Tibial artery (tissue), 4 donors: Measurements from ENCODE around the gene PDE11A.

Source experiments
- DNase-seq, 2 donors: peaks; one replicate each; pipeline ENCODE4 v3.0.0-alpha.2; 2019
- H3K27ac ChIP-seq, 2 donors: fragments of 200-600 bp; sonication (generic) in 1 of 2; 1 replicate in 1 of 2; 2 replicates in 1 of 2; pipeline ENCODE4 v1.5.1; 2018 to 2019; ENCODE audit warnings: mild to moderate bottlenecking in 1 of 2
- H3K27me3 ChIP-seq, 2 donors: fragments of 200-600 bp; sonication (generic) in 1 of 2; one replicate each; pipeline versions ENCODE4 v1.5.1 to v1.6.0; 2016 to 2019
- H3K36me3 ChIP-seq, 3 donors: fragments of 200-600 bp; sonication (generic) in 2 of 3; one replicate each; pipeline ENCODE4 v1.5.1; 2016 to 2019; ENCODE audit warnings: mild to moderate bottlenecking in 2 of 3
- H3K4me1 ChIP-seq, 4 donors: fragments of 200-600 bp; sonication (generic) in 2 of 4; 1 replicate in 3 of 4; 2 replicates in 1 of 4; pipeline ENCODE4 v1.5.1; 2016 to 2019
- H3K4me3 ChIP-seq, 2 donors: fragments of 200-600 bp; sonication (generic) in 1 of 2; 1 replicate in 1 of 2; 2 replicates in 1 of 2; pipeline ENCODE4 v1.5.1; 2018 to 2019; ENCODE audit warnings: mild to moderate bottlenecking in 2 of 2
- H3K9me3 ChIP-seq, 3 donors: fragments of 200-600 bp; sonication (generic) in 1 of 3; one replicate each; pipeline ENCODE4 v1.5.1; 2016 to 2019
- intact Hi-C: fragments of 100-400 bp; cut with DNase I; formaldehyde crosslinking; loops from one replicate; pipeline ENCODE4 v1.15.0; 2023; ENCODE audit warnings: low total_unique reads
- TF ChIP-seq, protein P1 (sequence below), 2 experiments: fragments of 200-600 bp in 1 of 2; fragments of 450-650 bp in 1 of 2; IDR thresholded peaks; one replicate each; pipeline ENCODE4 v1.5.1; 2017 to 2019; ENCODE audit warnings: antibody characterized with exemption in 2 of 2, mild to moderate bottlenecking in 1 of 2, moderate library complexity in 1 of 2

PDE11A gene

DNA sequence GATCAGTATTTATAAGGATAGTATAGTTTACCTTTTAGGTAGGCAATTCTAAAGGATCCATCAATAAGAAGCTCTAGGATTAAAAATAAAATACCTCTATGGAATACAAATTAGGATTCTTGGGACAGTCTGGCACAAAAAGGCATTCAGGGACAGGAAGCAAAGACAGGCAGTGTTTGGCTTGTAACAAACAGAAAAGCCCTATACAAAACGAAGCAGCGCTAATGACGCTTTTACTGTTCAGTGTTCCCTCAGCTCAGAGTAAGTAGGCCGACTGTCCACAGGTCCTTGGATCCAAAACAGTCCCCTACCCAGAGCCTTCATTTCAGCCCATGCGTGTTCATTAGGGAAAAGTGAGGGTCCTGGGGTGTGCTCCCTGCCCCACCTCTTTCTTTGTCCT is 443.7 kb downstream of the PDE11A start:
- TF ChIP-seq, protein P1, sequence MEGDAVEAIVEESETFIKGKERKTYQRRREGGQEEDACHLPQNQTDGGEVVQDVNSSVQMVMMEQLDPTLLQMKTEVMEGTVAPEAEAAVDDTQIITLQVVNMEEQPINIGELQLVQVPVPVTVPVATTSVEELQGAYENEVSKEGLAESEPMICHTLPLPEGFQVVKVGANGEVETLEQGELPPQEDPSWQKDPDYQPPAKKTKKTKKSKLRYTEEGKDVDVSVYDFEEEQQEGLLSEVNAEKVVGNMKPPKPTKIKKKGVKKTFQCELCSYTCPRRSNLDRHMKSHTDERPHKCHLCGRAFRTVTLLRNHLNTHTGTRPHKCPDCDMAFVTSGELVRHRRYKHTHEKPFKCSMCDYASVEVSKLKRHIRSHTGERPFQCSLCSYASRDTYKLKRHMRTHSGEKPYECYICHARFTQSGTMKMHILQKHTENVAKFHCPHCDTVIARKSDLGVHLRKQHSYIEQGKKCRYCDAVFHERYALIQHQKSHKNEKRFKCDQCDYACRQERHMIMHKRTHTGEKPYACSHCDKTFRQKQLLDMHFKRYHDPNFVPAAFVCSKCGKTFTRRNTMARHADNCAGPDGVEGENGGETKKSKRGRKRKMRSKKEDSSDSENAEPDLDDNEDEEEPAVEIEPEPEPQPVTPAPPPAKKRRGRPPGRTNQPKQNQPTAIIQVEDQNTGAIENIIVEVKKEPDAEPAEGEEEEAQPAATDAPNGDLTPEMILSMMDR (IDR thresholded peaks at IDR 0.05) = no peak
- no peaks in the 10 kb centered on the region for H3K4me1 ChIP-seq
- no peaks in the 10 kb centered on the region for H3K36me3 ChIP-seq
- H3K27me3 ChIP-seq = peaks cover 0 to 4% of the 10 kb centered on the region in 2 donors
- no peaks in the 10 kb centered on the region for H3K9me3 ChIP-seq
- no peak overlapping the region for H3K4me3 ChIP-seq
- H3K27ac ChIP-seq = no peak overlapping the region
- DNase-seq = no peak
- intact Hi-C loops = no loop called here

DNA sequence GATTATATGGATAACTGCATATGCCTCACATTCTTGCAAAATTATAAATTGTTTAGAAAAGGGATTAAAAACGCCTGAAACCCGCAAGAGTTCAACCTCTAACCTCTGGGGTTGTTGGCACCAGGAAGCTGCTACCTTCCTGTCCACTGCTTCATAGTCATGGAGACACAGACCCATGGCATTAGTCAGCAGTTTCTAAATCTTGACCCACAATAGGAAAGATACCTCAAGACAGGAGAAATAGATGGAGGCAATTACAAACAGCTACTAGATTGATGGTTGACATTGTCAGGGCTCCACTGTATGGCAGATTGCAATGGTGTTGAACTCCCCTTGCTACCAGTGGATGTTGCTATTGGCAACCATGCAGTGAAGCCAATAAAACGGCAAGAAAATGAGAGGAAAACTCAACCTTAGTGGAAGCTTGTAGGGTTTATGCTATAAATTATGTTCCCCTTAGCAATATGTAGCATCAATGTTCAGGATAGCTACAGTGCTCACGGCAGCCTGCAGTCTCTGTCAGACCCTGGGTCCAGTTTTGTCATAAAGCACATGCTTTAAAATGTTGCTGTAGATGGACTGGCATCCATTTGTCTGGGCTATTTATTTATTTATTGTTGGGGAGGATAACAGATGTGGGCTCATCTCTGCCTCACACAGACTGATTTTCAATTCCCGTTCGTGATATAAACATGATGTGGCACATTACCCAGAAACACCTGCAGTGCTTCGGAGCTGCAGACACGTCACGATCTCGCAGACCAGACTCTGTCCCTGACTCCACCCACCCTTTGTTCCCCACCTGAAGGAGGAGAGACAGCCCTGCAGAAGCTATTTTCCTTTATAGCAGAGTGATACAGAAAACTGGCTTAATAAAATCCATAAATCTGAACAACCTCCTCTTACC is 446.6 kb downstream of the PDE11A start:
- TF ChIP-seq, protein P1 (IDR thresholded peaks at IDR 0.05) = no peak
- intact Hi-C loops = no loop called here
- DNase-seq = no peak
- Histone ChIP-seq H3K4me3 (no peak overlapping the region), H3K27ac (no peak overlapping the region), H3K9me3 (no peaks in the 10 kb centered on the region), H3K27me3 (peaks cover 0 to 4% of the 10 kb centered on the region in 2 donors), H3K4me1 (no peaks in the 10 kb centered on the region), H3K36me3 (no peaks in the 10 kb centered on the region)

DNA sequence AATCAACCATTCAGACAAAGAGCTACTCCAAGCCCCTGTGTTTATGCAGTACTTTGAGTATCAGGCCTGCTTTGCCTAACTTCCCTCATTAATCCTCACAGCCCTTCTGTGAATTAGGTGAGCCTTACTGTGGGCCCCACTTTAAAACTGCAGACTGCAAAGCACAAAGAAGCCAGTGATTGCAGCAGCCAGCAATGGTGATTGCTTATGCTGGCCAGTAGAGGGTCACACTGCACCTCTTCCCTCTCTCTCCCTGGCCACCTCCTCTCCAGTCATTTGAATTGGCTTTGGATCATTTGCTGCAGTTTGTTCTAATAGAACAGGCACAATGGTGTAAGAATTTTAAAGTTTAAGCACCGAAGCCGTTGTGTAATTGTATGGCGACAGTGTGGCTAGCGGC is 450.1 kb downstream of the PDE11A start:
- Histone ChIP-seq H3K36me3 (no peaks in the 10 kb centered on the region), H3K27ac (no peak overlapping the region), H3K4me1 (peaks cover 0 to 5% (median 3%) of the 10 kb centered on the region in 4 donors), H3K27me3 (peaks cover 0 to 4% of the 10 kb centered on the region in 2 donors), H3K9me3 (no peaks in the 10 kb centered on the region), H3K4me3 (no peak overlapping the region)
- DNase-seq = no peak
- intact Hi-C loops = no loop called here
- TF ChIP-seq, protein P1 (IDR thresholded peaks at IDR 0.05) = peak; percentile 16 to 34

DNA sequence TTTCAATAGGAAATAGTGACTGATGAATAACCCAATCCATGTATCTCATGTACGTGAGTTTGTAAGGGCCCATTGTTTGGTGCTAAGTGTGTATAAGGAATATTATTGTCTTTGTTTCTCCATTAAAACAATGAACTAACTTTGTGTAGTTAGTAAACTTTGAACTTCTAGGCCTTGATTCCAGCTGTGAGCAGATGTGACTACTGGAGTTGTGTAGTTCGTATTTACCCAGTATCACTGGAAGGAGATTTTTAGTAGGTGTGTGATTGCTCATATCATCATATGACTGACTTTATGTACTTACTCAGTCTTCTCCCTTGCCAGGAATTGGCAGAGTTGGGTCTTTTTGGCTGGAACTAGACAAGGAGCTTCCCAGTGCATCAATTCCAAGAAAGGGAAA is 452.6 kb downstream of the PDE11A start:
- Histone ChIP-seq H3K9me3 (no peaks in the 10 kb centered on the region), H3K27ac (no peak overlapping the region), H3K4me3 (no peak overlapping the region), H3K27me3 (no peaks in the 10 kb centered on the region), H3K36me3 (no peaks in the 10 kb centered on the region), H3K4me1 (peaks cover 0 to 5% (median 3%) of the 10 kb centered on the region in 4 donors)
- TF ChIP-seq, protein P1 (IDR thresholded peaks at IDR 0.05) = no peak
- DNase-seq = no peak
- intact Hi-C loops = loop anchor here (5.0 to 10.0 kb wide), 2 partner anchors 68 to 455 kb away; a partner anchor contains a TSS

DNA sequence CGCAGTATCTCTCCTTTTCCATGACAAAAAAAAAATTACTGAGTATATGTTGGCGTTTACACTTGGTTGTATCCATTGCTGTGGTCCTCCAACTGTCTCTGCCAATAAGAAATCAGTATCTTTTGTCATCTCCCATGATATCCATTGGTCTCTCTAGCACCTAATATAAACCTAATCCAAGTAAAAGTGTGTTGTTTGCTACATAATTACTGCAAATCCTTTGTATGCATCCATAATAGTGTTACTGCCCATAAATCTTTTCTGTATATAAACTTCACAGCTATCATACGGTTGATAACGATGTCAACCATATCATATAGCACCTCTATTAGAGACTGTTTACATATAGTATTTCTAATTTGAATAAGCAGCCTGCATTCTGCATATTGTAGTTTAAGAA is 453.1 kb downstream of the PDE11A start:
- no peaks in the 10 kb centered on the region for H3K9me3 ChIP-seq
- DNase-seq = no peak
- peaks cover 0 to 5% (median 3%) of the 10 kb centered on the region in 4 donors for H3K4me1 ChIP-seq
- no peaks in the 10 kb centered on the region for H3K36me3 ChIP-seq
- H3K27ac ChIP-seq = peak overlapping the region in 1 of 2 donors; percentile 93
- H3K27me3 ChIP-seq = no peaks in the 10 kb centered on the region
- intact Hi-C loops = loop anchor here (5.0 to 10.0 kb wide), 2 partner anchors 67 to 455 kb away; a partner anchor contains a TSS
- TF ChIP-seq, protein P1 (IDR thresholded peaks at IDR 0.05) = no peak
- peak overlapping the region; percentile 71 to 73 for H3K4me3 ChIP-seq
